Lower leg skin (tissue), 3 donors: ENCODE data around the gene PPEF2.

Experiments
- CTCF ChIP-seq, 3 donors: fragments of 450-650 bp; IDR thresholded peaks; one replicate each; pipeline ENCODE4 v1.5.1; 2016; ENCODE audit warnings: antibody characterized with exemption in 3 of 3, mild to moderate bottlenecking in 3 of 3, moderate library complexity in 2 of 3
- POLR2A ChIP-seq, 2 donors: fragments of 450-650 bp; IDR thresholded peaks; one replicate each; pipeline ENCODE4 v1.6.1; 2016 to 2017; ENCODE audit warnings: antibody characterized with exemption in 2 of 2, mild to moderate bottlenecking in 1 of 2, moderate library complexity in 1 of 2

- TF ChIP-seq CTCF (IDR thresholded peaks at IDR 0.05) (no peak), POLR2A (IDR thresholded peaks at IDR 0.05) (no peak)
Observed at GRCh38 chr4:75881476-75881875, 20.8 kb downstream of the PPEF2 start.
